DMS53 treated with DMSO at 0.1 percent for 48 hours (cell line): ENCODE results near the gene MYO1B.
"Not testable (repeated sequence)": the region's sequence is repeated elsewhere in the genome, so short reads cannot be mapped to it uniquely, and the experiment has no call there.

Experiments
- DNase-seq: peaks from one replicate; lab custom pipeline; 2025; ENCODE audit not compliant: unreplicated experiment; lab: John Stamatoyannopoulos, UW

Gene MYO1B

DNA sequence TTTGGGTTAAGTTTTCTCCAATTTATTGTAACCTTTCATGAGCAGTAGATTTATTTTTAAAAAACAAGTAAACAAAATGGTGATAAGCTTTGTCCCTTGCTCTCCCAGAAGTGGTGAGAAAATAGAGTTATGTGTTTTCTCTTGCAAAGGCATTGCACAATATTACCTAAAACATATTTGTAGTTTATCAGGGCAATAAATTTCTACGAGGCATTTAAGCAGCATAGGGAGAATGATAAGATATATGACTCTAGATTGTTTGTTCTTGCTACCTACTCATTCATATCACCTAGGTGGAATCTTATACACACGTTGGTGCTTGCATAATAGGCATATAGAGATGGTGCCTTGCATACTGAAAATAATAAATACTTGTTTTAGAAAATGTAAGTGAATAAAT is 201.7 kb downstream of the MYO1B start:
- no peak for DNase-seq

DNA sequence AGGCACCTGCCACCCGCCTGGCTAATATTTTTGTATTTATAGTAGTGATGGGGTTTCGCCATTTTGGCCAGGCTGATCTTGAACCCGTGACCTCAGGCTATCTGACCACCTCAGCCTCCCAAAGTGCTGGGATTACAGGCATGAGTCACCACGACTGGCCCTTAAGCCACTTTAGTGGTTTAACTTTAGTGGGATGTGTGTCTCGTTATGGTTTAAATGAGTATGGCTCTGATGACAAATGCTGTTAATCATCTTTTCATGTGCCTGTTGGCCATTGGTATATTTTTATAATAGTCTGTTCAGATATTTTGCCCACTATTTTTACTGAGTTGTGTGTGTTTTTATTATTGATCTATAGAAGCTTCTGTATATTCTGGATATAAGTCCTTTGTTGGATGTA is 205.9 kb downstream of the MYO1B start:
- DNase-seq = no peak

GRCh38 chr2:191452065-191452464 is 206.9 kb downstream of the MYO1B start:
- DNase-seq = no peak

GRCh38 chr2:191453761-191454160 is 208.6 kb downstream of the MYO1B start:
- no peak for DNase-seq

GRCh38 chr2:191456506-191456905 is 211.3 kb downstream of the MYO1B start:
- DNase-seq = not testable (repeated sequence)

GRCh38 chr2:191459158-191459557 is 214.0 kb downstream of the MYO1B start:
- no peak for DNase-seq

- no peak for DNase-seq
Observed at GRCh38 chr2:191462370-191462769, 217.2 kb downstream of the MYO1B start.

- DNase-seq = no peak
Observed at GRCh38 chr2:191463790-191464189, 218.6 kb downstream of the MYO1B start.

DNA sequence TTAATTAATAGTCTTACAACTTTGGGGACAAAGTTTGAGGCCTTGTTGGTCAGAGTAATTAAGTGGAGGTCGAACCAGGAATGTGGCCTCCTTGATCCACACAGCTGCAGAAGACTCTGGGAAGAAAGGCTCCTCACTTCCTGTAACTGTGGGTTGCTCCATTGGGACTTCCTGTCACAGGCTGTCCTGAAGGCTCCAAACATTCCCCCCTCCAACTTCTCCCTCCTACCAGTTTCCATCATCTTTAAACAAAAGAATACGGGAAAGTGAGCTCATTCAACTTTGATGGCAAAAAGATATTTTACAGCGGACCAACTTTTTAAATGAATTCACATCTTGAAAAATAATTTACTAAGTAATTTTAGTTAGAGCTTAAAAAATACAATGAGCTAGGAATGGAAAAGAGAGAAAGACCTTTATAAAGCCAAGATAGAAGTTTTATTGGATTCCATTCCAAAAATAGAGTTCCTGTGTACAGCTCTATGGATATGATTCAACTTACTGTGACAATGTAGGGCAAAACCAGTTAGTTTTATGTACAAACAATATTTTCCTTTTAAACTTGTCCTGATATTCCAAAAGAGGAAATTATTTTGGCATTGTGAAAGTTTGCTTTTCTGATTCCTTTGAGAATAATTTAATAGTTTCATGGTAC is 220.7 kb downstream of the MYO1B start:
- no peak for DNase-seq

DNA sequence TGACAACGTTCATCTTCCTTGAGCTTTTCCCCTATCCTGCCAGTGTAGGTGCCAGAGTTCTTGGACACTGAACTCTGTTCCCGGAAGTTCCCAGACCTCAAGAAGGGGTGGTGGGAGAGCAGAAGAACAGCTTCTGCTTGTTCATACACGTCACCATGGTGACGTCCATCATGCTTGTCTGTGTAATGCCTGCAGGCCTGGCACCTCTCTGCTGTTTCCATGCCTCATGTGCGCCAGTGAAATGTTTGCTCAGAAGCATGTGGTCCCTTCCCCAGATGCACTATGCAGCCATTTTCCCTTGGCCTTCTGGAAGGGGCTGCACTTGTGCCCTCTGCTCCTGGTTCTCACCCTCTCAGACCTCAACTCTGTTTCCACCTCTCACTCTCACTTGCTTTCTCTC is 221.9 kb downstream of the MYO1B start:
- DNase-seq = no peak

DNA sequence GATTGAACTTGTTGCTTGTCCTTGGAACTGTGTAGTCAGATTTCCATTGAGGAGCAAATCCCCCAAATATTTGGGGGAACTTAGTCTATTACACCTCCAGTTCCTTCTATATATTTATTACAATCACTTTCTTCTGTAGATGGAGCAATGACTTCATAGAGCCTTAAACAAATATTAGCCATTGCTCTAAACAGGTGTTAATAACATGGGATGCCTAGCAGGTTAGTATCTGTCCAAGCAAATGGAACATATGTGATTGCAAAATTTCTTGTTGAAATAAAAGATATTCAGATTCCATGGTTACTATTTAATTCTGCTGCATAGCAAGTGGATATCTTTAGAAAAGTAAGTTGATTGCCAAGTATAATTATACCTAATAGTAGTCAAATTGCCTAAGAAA is 225.1 kb downstream of the MYO1B start:
- peak; percentile 24 for DNase-seq

- DNase-seq = no peak
Observed at GRCh38 chr2:191474464-191474863, 229.3 kb downstream of the MYO1B start.
